Liver (tissue), 9 donors: ENCODE results near the gene ZNF708. TPM values are rescaled to one million over a fixed set of nuclear protein-coding genes. Genes with fewer than 3 reads are reported as not detected.
"Not testable (repeated sequence)": the region's sequence is repeated elsewhere in the genome, so short reads cannot be mapped to it uniquely, and the experiment has no call there.

Source experiments
- DNase-seq: peaks from one replicate; pipeline ENCODE4 v3.0.0-alpha.2; 2017; ENCODE audit warnings: low spot score
- H3K27ac ChIP-seq, 2 donors: one replicate each; pipeline ENCODE4 v1.7.0; 2013; ENCODE audit warnings: inconsistent platforms in 2 of 2, low read length in 2 of 2, control low read depth in 1 of 2, low read depth in 1 of 2, mild to moderate bottlenecking in 1 of 2
- H3K27me3 ChIP-seq, 4 donors: one replicate each; pipeline versions ENCODE4 v1.6.1 to v1.7.0; 2013; ENCODE audit warnings: low read length in 3 of 4, inconsistent platforms in 1 of 4, mild to moderate bottlenecking in 1 of 4, moderate library complexity in 1 of 4; ENCODE audit not compliant: control insufficient read depth in 4 of 4, insufficient read depth in 4 of 4
- H3K36me3 ChIP-seq, 4 donors: one replicate each; pipeline versions ENCODE4 v1.6.1 to v1.7.0; 2013; ENCODE audit warnings: low read length in 3 of 4, mild to moderate bottlenecking in 3 of 4, low read depth in 1 of 4, moderate library complexity in 1 of 4; ENCODE audit not compliant: control insufficient read depth in 4 of 4, insufficient read depth in 3 of 4
- H3K4me1 ChIP-seq, 4 donors: one replicate each; pipeline versions ENCODE4 v1.6.1 to v1.7.0; 2013; ENCODE audit warnings: low read length in 3 of 4, mild to moderate bottlenecking in 3 of 4, moderate library complexity in 1 of 4; ENCODE audit not compliant: control insufficient read depth in 4 of 4, insufficient read depth in 4 of 4
- H3K4me3 ChIP-seq, 3 donors: one replicate each; pipeline versions ENCODE4 v1.6.1 to v1.7.0; 2013; ENCODE audit warnings: low read length in 3 of 3, control low read depth in 1 of 3, low read depth in 1 of 3, mild to moderate bottlenecking in 1 of 3
- H3K9ac ChIP-seq, 2 donors: one replicate each; pipeline ENCODE4 v1.7.0; 2013; ENCODE audit warnings: low read length in 2 of 2, mild to moderate bottlenecking in 2 of 2, moderate library complexity in 2 of 2, control low read depth in 1 of 2, low read depth in 1 of 2
- H3K9me3 ChIP-seq, 4 donors: one replicate each; pipeline versions ENCODE4 v1.6.1 to v1.7.0; 2013; ENCODE audit warnings: low read length in 3 of 4; ENCODE audit not compliant: control insufficient read depth in 4 of 4
- ATF3 ChIP-seq: IDR thresholded peaks from 2 replicates; pipeline ENCODE4 v1.6.1; 2016; ENCODE audit warnings: antibody characterized with exemption
- CTCF ChIP-seq: fragments of 150-350 bp; IDR thresholded peaks from 2 replicates; pipeline ENCODE4 v1.5.1; 2017; ENCODE audit warnings: improper control_type of control experiment, low read depth, low read length; ENCODE audit not compliant: missing input control
- EGR1 ChIP-seq, 2 donors: IDR thresholded peaks; 2 replicates each; pipeline ENCODE4 v1.6.1; 2016 to 2018; ENCODE audit warnings: antibody characterized with exemption in 2 of 2, low read depth in 2 of 2
- FOXA1 ChIP-seq: IDR thresholded peaks from 2 replicates; pipeline ENCODE4 v1.6.1; 2016; ENCODE audit warnings: antibody characterized with exemption
- GABPA ChIP-seq, 2 donors: IDR thresholded peaks in 1 of 2; conservative IDR thresholded peaks in 1 of 2; 2 replicates each; pipeline ENCODE4 v1.6.1; 2016; ENCODE audit warnings: antibody characterized with exemption in 2 of 2, mild to moderate bottlenecking in 1 of 2, moderate library complexity in 1 of 2
- HNF4G ChIP-seq: IDR thresholded peaks from 2 replicates; pipeline ENCODE4 v1.6.1; 2016; ENCODE audit warnings: antibody characterized with exemption
- JUND ChIP-seq, 2 donors: IDR thresholded peaks; 2 replicates each; pipeline ENCODE4 v1.6.1; 2016; ENCODE audit warnings: antibody characterized with exemption in 2 of 2
- MAX ChIP-seq: IDR thresholded peaks from 2 replicates; pipeline ENCODE4 v1.6.1; 2016; ENCODE audit warnings: antibody characterized with exemption
- RAD21 ChIP-seq, 2 donors: IDR thresholded peaks; 2 replicates each; pipeline ENCODE4 v1.6.1; 2016; ENCODE audit warnings: antibody characterized with exemption in 2 of 2, mild to moderate bottlenecking in 2 of 2
- REST ChIP-seq: IDR thresholded peaks from 2 replicates; pipeline ENCODE4 v1.6.1; 2016; ENCODE audit warnings: antibody characterized with exemption, mild to moderate bottlenecking
- RXRA ChIP-seq, 2 donors: IDR thresholded peaks; 2 replicates each; pipeline ENCODE4 v1.6.1; 2017 to 2018; ENCODE audit warnings: antibody characterized with exemption in 2 of 2, mild to moderate bottlenecking in 1 of 2
- TAF1 ChIP-seq: conservative IDR thresholded peaks from 2 replicates; pipeline ENCODE4 v1.6.1; 2016; ENCODE audit warnings: antibody characterized with exemption, mild to moderate bottlenecking
- ZBTB33 ChIP-seq: IDR thresholded peaks from 2 replicates; pipeline ENCODE4 v1.6.1; 2016; ENCODE audit warnings: antibody characterized with exemption
- WGBS: extraction: QIAGEN DNeasy Blood & Tissue Kit; methylation state at CpG from one replicate; pipeline ENCODE4 v1.1.7; 2013; 5-methylcytosine and 5-hydroxymethylcytosine counted together
- polyA plus RNA-seq, 2 donors: library from polyadenylated mRNA; stranded (reverse) in 1 of 2; unstranded in 1 of 2; fragments of 200-250 nt in 1 of 2; fragments of >200 nt in 1 of 2; fragmentation: Nextera tagmentation in 1 of 2; extraction: Ambion mirVana in 1 of 2; gene quantifications; one replicate each; pipeline versions ENCODE4 v1.2.1 to v1.2.3, GENCODE V29; 2013 to 2015
- total RNA-seq, 2 donors: library from RNA; depleted of rRNA; stranded (reverse); fragments of >200 nt; gene quantifications; one replicate each; pipeline ENCODE4 v1.2.3, GENCODE V29; 2014
- donor health status: healthy.
- donor health status: healthy.
- donor health status: healthy.
- donor health status: healthy.
- donor health status: healthy.

The ZNF708 gene
- total and polyA plus RNA-seq, 4 donors = 0.97 to 7.7 (median 3.3) TPM

- WGBS = 94% methylated on average over 4 of the region's 4 CpGs
- peaks cover 0 to 1% (median 0%) of the 10 kb centered on the region in 4 donors for H3K9me3 ChIP-seq
- peaks cover 0 to 2% (median under 1%) of the 10 kb centered on the region in 4 donors for H3K36me3 ChIP-seq
- TF ChIP-seq FOXA1 = no peak
- TF ChIP-seq TAF1 = no peak
- TF ChIP-seq ATF3 = no peak
- no peak for TF ChIP-seq REST
- TF ChIP-seq RAD21 (IDR thresholded peaks at IDR 0.05) = no peak
- no peak for TF ChIP-seq HNF4G
- H3K27me3 ChIP-seq = no peaks in the 10 kb centered on the region
- no peak overlapping the region for H3K9ac ChIP-seq
- H3K4me3 ChIP-seq = no peak overlapping the region
- no peak overlapping the region for H3K27ac ChIP-seq
- no peak for DNase-seq
- H3K4me1 ChIP-seq = no peaks in the 10 kb centered on the region
Measured at GRCh38 chr19:21321134-21321533, 8.1 kb downstream of the ZNF708 start.

GRCh38 chr19:21317821-21318220, 11.4 kb downstream of the ZNF708 start:
- Histone ChIP-seq H3K4me1 (no peaks in the 10 kb centered on the region), H3K27me3 (no peaks in the 10 kb centered on the region), H3K9ac (no peak overlapping the region), H3K9me3 (peaks cover 0 to 3% (median 0%) of the 10 kb centered on the region in 4 donors), H3K4me3 (no peak overlapping the region), H3K36me3 (peaks cover 0 to 2% (median 0%) of the 10 kb centered on the region in 4 donors), H3K27ac (no peak overlapping the region)
- 79% methylated on average over 1 of the region's 1 CpG for WGBS
- no peak for DNase-seq
- TF ChIP-seq ZBTB33 (no peak), FOXA1 (no peak), GABPA (IDR thresholded peaks at IDR 0.05 in 1 of 2, conservative IDR thresholded peaks at IDR 0.05 in 1 of 2) (no peak)

- TF ChIP-seq RXRA (IDR thresholded peaks at IDR 0.05) (no peak), CTCF (no peak), ZBTB33 (no peak), MAX (no peak), EGR1 (IDR thresholded peaks at IDR 0.05; ENCODE audit: low read depth in 2 of 2) (no peak), JUND (IDR thresholded peaks at IDR 0.05) (peak in 1 of 2 donors; percentile 19)
- Histone ChIP-seq H3K36me3 (peaks cover 0 to 4% (median 0%) of the 10 kb centered on the region in 4 donors), H3K27ac (no peak overlapping the region), H3K27me3 (no peaks in the 10 kb centered on the region), H3K9ac (no peak overlapping the region), H3K4me1 (no peaks in the 10 kb centered on the region), H3K4me3 (no peak overlapping the region), H3K9me3 (peaks cover 0 to 3% (median 0%) of the 10 kb centered on the region in 4 donors)
- WGBS = 86% methylated on average over 1 of the region's 1 CpG
- no peak for DNase-seq
Measured at GRCh38 chr19:21314676-21315075, 14.5 kb downstream of the ZNF708 start.

GRCh38 chr19:21312807-21313206, 16.4 kb downstream of the ZNF708 start:
- H3K9me3 ChIP-seq, H3K36me3 ChIP-seq, H3K27me3 ChIP-seq, DNase-seq, H3K4me1 ChIP-seq, H3K27ac ChIP-seq, H3K9ac ChIP-seq: not testable (repeated sequence)
- H3K4me3 ChIP-seq = peak overlapping the region in 1 of 3 donors; percentile 49
- WGBS = 99% methylated on average over 2 of the region's 2 CpGs
